Amniotic stem cell (primary cell): ENCODE measurements around the gene IQSEC3.
A peak's percentile ranks its signal among the peaks of the same experiment; 100 is the strongest.
"Not testable (repeated sequence)": the region's sequence is repeated elsewhere in the genome, so short reads cannot be mapped to it uniquely, and the experiment has no call there.

Experiments
- DNase-seq: peaks from one replicate; lab custom pipeline; 2025; lab: John Stamatoyannopoulos, UW

The IQSEC3 gene

DNA sequence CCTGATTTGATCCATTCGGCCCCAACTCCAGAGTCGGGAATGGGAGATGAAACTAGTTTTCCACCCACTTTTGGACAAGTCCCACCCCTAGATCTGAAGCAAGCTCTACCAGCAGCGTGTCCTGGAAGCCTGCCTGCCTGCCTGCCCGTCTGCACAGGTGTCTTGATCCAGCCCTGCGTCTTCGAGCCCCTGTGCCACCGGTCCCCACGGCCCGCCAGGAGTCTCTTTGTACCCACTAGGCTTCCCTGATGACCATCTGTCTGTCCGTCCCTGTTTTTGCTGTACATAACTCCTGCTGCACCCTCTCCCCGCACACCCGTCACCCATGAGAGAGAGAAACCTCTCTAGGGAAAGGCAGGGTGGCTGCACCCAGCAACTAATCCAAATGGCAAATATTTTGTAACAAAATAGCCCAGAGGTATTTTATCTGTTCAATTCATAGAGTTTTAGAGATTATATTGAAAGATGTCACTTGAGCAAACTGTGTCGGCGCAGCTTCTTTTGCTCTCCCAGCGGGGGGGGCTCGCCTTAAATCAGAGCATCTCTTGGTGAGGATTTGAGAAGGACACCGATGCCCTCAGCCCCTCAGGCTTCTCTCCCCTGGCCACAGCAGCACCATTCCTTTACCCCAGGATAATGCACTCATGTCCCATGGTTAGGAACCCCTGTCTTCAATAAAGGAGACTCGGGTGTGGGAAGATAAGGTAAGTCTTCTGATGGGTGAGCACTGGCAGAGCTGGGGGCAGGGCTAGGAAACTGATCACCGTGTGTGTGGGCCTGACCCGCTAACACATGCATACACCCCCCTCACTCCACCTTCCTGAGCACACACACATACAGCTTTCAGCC is 111.6 kb downstream of the IQSEC3 start:
- DNase-seq: no peak

DNA sequence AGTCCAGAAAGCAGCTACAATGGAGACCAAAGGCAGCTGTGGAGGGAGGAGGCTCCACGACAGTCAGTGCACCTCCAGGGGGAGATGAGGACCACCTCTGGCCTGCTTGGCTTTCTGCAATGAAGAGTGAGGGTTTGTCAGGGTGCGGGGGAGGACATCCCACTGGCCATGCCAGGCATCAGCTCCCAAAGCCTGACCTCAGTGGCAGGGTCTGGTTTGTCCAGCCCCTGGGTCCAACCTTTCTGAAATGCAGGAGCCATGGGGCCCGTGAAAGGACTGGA is 112.2 kb downstream of the IQSEC3 start:
- no peak for DNase-seq

DNA sequence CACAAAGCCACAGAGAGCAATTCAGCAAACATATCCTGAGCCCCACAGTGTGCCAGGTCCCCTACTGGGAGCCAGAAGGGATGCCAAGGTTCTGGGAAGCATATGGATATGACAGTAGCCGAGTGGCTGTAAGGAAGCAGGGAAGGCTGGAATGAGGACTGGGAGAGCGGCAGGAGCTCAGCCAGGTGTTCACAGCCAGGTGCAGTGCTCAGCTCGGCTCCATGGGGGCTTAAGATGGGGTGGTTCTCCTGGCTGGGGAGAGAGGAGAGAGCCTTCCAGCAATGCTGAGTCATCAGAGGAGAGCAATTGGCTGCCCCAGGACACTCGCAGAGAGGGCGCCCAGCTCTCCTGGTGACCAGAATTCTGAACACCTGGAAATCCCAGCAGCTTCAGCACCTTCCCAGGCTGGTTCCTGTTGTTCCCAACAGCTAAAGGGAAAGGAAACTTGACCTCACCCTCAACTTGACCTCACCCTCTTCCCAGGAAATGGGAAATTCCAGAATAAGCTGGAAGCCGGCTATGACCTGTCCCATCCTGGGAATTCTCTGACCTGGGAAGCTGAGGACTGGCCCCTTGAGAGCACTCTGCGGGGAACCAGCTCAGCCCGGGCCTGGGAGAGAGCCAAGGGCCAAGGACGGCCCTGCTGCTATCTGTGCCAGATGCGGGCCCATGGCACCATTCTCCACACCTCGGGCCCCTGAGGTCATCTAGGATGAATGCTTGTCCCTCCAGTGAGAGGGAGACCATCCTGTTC is 112.7 kb downstream of the IQSEC3 start:
- DNase-seq: no peak

DNA sequence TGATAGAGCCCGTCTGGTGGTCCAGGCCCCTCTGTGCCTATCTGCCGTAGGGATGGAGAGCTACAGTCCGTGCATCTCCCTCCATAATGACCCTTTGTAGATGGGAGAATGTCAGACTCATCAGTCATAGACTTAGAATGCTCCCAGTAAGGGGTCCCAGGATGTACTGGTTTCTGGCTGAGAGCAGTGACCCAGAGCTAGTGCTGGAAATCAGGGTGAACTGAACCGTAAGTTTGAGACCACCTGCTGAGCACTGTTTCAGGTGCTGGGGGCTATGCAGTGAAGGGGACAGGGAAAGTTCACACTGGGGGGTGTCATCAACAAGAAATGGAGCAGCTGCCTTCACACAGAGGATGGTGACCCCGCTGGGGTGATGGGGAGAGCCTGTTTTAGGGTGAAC is 113.3 kb downstream of the IQSEC3 start:
- no peak for DNase-seq

DNA sequence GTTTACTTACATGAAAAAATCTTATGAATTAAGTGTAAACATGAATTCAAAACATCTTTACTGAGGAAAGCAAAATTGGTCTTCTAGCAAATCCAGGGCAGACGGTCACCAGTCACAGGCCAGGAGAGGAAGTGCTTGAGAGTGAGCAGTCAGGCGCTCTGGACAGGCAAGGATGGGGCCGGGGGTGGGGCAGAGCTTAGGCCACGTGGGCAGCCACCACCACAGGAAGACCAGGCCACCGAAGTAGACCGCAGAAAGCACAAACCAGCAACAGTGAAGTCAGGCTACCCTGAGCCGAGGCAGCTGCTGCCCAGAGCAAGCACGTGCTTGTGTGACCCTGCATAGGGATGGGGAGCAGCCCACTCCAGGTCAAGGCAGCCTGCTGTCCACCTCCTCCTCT is 113.9 kb downstream of the IQSEC3 start:
- DNase-seq: no peak

DNA sequence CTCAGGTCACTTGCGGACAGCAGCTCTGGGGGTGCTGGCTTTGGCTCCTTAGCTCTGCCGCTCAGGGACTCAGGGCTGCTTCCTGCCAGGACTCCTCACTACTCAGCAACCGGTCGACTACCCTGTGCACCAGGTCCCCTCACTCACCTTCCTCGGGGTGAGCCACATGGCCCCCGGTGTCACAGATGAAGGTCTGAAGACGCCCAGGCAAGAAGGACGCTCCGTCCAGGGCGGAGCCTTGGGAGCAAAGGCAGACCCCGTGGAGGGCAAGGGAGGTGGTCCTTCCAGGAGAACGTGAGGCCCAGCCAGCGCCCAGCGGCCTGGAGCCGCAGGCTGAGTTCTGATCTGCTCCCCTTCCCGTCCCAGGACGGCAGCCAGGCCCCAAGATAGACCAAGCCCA is 115.4 kb downstream of the IQSEC3 start:
- no peak for DNase-seq

DNA sequence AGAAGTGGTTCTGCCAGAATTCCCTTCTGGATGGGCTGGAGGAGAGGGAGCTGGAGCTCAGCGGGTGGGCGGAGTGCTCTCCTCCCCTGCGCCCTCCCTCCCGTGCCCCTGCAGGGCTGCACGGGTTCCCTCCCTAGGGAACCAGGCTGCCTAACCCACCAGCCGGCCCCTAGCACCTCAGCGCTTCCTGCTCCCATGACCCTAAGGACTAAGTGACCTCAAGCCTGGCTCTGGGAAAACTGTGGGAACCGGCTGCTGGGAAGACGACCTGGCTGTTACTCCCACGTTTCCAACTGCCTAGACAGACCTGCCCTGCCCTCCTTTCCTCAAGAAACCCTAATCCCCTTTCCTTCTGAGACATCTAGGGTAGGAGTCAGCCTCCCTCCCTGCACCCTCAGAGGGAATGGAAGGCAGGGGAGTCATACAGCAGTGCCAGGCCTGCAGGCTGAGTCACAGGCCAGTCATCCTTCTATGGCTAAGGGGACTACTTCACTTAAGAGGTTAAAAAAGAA is 115.9 kb downstream of the IQSEC3 start:
- DNase-seq: peak; percentile 17

DNA sequence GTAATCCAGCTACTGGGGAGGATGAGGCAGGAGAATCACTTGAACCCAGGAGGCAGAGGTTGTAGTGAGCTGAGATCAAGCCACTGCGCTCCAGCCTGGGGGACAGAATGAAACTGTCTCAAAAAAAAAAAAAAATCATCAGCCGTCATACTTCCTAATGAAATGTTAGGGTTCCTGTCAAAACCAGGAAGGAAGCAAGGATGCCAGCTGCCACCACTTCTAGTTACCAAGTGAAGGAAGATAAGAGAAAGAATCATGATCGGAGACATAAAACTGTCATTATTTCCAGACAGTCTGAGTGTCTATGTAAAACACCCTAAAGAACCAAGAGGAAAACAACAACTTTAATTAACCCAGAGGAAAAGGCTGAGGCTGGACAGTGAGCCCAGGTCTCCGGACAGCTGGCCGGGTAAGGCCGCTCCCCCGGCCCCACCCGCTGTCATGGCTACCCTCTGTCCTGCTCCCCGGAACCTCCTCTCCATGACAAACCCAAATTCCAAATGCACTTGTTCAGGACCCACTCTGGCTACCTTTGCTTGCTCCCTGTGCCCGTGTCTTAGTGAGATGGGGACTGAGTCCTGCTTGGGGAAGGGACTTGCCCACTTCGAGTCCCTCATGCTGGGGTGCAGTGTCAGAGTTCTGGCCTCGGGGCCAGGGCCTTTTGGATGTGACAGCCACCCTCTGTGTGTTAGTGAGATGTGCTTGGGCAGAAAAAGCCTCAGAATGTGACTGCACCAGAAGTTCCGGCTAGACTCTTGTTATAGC is 118.4 kb downstream of the IQSEC3 start:
- DNase-seq: no peak

DNA sequence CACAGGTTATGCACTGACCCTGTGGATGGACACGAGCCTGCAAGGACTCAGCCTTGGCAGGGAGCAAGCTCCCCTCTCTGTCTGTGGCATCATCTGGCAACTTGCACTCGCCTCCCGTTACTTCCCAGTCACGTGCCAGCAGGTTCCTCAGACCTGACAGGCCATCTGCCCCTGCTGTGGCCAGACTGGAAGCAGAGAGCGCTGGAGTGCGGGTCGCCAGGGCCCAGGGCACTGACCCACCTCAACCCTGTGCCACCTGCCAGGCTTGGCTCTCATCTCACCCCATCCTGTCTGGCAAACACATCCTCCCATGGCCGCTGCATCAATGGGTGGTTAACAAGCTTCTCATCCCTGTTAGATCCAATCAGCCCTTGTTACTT is 119.0 kb downstream of the IQSEC3 start:
- DNase-seq: no peak

DNA sequence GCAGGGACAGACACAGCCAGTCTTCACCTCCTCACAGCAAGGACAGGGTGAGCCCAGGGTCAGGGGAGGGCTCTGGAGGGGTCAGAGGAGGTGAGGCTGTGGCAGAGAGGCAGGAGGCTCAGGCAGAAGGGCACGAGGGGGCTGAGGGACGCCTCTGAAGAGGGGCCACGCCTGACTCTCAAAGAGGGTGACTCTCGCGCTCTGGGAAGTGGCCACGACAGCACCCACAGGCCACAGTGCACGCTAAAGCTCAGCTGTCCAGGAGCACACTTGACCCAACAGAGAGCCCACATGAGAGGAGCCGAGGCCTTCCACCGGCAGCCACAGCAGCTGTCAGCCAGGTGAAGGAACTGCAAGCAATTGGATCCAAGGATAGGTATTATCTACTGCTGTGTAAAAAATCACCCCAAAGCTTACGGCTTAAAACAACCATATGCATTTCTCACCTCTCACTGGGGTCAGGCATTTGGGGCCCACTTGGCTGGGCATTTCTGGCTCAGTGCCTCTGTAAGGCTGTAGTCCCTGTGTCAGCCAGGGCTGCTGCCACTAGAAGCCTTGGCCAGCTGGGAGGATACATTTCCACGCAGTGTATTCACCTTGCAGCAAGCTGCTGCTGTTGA is 119.5 kb downstream of the IQSEC3 start:
- no peak for DNase-seq

DNA sequence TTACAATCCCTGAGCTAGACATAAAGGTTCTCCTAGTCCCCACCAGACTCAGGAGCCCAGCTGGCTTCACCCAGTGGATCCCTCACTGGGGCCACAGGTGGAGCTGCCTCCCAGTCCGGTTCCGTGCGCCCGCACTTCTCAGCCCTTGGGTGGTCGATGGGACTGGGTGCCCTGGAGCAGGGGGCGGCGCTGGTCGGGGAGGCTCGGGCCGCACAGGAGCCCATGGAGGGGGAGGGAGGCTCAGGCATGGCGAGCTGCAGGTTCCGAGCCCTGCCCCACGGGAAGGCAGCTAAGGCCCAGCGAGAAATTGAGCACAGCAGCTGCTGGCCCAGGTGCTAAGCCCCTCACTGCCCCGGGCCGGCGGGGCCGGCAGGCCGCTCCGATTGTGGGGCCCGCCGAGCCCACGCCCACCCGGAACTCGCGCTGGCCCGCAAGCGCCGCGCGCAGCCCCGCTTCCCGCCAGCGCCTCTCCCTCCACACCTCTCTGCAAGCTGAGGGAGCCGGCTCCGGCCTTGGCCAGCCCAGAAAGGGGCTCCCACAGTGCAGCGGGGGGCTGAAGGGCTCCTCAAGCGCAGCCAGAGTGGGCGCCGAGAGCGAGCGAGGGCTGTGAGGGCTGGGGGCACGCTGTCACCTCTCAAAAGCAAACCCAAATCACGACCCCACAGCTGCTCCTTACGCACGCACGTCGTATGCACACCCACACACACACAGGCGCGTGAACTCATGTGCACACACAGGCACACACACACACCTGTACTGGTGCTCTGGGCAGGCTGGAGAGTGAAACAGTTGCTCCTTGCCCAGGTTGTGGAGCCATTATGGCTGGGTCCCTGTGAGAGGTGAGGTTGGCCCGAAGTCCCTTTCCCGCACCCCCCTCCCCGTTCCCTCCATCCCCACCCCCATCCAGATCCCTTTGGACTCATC is 121.7 kb downstream of the IQSEC3 start:
- DNase-seq: not testable (repeated sequence)

DNA sequence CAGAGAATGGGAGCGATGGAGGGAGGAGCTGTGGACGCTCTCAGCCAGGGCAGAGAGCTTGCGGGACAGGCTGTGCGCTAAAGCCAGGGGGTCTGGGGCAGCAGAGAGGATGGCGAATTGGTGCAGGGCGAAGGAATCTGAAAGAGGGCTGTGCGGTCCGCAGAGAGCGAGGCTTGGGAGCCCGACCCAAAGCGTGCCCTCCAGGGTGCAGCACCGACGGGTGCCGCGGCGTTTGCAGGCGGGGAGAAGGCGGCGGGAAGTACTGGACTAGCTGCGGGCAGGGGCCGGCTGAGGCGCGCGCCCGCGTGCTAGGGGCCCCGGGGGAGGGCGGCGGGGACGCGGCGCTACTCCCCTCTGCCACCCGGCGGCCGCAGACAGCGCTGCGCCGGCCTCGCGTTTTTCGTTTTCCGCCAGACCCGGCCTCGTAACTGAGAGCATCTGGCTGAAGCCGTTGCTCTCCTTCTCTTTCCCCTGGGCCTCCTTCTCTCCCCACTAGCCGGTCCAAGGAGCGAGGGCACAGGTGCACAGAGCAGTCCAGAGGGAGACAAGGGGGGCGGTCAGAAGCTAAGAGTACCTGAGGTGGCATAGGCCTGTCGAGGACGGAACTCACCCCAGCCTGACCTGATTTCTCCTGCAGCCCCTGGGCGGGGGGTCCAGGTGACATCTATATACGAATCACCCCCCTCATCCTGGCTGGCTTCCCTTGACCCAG is 122.5 kb downstream of the IQSEC3 start:
- peak; percentile 25 for DNase-seq

DNA sequence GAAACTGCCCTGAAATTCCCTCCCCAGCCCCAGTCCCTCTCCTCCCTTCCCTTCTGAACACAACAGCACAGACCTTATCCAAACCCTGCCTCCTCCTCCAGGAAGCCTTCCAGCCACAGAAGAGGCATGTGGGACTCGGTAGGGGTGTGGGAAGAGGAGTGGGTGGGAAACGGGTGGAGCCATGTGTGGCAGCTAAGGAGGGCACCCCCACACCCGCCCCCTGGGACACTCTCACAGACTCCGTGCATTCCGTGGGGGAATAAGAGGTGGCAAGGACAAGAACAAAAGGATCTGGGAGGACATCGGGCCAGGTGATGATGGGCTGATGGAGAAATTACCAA is 123.0 kb downstream of the IQSEC3 start:
- DNase-seq: no peak

DNA sequence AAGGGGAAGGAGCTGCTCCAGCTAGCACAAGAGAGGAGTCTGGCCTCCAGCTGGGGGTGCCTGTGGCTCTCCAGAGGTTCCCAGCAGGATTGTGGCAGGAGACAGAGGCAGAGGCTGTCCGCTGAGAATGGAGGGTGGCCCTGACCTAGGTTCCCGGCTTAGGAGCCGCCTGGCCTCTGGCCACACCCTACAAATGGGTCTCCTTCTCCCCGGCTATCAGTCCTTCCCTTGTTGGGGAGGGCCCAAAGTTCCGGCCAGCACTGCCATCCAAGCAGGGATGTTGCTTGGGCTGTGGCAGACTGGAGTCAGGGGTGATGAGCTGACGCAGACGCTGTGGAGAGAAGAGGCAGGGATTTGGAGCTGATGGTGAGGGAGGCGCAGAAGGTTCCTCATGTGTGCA is 124.3 kb downstream of the IQSEC3 start:
- no peak for DNase-seq

DNA sequence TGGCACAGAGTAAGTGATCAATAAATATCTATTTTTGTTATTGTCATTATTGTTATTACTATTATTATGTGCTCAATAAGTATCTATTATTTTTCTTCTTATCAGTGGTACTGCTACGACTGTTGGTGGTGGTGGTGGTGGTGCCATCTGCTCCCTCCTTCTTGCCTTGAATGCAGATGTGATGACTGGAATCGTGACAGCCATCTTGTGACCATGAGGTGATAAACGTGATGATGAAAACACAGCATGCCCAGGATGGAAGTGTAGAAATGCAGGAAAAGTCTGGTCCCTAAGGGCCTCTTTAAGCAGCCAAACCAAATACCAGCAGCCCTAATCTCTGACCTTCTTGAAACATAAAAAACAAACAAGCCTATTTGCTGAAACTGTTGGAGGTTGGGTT is 125.0 kb downstream of the IQSEC3 start:
- DNase-seq: no peak

DNA sequence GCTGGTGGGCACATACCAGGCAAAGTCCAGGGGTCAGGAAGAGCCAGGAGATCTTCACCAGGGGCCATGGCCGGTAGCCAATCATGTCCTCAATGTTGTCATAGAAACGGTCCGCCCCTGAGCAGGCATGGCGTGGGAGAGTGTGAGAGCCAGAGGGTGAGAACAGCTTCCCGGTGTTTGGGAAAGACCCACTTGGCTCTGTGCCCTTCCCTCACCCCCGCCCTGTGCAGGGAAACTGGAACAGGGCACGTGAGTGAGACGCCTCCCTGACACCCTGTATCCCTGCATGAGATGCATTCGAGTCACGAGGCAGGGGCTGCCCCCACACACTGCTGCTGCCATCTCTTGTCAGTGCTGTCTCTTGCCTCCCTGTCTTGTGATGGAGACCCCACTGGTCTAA is 126.7 kb downstream of the IQSEC3 start:
- no peak for DNase-seq

DNA sequence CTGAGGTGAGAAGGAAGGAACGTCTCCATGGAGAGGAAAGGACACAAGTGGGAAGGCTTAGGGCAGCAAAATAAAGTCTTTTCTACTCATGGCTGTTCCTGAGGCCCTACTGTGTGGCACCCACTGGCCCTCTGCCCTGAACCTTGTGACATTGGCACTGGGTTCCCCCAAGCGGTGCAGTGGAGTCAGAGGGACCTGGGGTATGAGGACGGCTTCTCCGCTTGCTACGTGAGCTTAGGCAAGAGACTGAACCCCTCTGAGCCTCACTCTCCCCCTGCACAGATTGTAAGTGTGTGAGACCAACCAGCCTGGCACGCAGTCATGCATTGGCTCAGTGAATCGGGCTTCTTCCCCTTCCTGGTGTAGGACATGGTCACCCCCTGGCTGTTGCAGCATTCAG is 127.7 kb downstream of the IQSEC3 start:
- no peak for DNase-seq

DNA sequence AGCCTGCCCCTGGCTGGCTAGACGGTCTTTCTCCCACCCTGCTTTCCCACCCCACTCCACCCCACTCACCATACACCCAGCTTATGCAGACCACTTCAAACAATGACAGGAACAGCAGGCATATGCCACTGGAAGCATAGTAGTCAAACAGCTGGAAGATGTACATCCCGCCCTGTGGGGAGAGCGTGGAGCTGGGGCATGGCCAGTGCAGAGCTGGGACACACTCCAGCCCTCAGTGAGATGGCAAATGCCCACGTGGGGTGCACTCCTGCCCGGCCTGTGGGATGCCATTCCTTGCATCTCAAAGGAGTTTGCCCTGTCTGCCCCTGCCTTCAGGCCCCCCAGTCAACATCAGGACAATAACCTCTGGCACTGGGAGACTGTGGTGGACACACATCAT is 128.6 kb downstream of the IQSEC3 start:
- DNase-seq: no peak

DNA sequence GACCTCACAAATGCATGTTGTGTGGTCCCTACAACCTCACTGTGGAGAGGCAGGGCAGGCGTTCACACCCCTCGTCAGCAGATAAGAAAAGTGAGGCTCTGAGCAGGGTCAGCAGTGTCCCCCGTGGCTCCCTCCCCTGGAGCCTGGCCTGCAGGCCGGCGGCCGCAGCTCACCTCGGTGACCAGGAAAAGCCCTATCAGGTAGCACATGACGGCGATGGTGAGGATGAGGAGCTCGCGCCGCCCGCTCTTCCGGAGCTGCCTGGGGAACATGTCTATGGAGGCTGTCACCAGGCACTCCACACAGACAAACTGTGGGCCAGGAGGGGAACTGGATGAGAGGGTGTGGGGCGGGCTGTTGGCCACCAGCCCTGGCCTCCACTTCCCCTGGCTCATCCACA is 129.4 kb downstream of the IQSEC3 start:
- no peak for DNase-seq

DNA sequence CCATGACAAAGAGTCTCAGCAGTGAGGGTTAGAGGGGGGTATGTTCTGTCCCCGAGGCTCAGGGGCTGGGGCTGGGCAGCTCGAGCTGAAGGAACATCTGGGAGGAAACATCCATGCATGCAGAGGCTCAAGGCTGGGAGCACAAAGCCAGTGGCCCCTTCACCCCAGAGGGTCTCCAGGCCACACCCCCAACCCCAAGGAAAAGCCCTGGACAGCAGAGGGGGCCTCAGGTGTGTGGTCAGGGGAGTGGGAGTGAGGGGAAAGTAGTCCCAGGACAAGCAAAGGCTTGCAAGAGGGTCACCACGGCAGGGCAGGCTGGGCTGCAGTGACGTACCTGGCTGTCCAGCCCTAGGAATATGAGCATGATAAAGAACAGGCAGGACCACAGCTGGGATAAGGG is 129.9 kb downstream of the IQSEC3 start:
- DNase-seq: no peak

DNA sequence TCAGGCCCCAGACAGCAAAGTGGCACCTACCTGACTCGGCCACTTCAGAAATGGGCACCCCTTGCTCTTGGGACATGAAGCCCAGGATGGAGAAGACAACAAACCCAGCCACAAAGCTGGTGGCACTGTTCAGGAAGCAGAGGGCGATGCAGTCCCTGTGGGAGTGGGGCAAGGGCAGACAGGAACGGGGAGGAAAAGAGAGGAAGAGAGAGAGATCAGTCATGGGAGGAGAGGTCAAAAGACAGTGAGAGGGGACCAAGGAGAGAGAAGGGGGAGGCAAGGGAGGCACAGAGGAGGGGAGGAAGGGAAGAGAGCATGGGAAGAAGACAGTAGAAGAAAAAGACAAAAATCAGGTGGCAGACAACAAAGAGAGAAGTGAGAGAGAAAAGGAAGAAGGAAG is 130.8 kb downstream of the IQSEC3 start:
- no peak for DNase-seq
